ENCODE data around the gene RFX4.
"Not testable (repeated sequence)": the region's sequence is repeated elsewhere in the genome, so short reads cannot be mapped to it uniquely, and the experiment has no call there.

RFX4 gene

GRCh38 chr12:106601496-106601895 is 18.7 kb downstream of the RFX4 start:
- H3K4me3 ChIP-seq (ENCODE audit: low read length), result no peak overlapping the region
- TF ChIP-seq EZH2phosphoT487 (IDR thresholded peaks at IDR 0.05; ENCODE audit: low read length), result no peak
- TF ChIP-seq EZH2 (optimal IDR thresholded peaks at IDR 0.05; ENCODE audit: low read depth, low read length), result no peak
- TF ChIP-seq CTCF (IDR thresholded peaks at IDR 0.05; ENCODE audit: low read length), result no peak
- H3K27me3 ChIP-seq (replicated peaks; ENCODE audit: insufficient read depth, low read length), result no peaks in the 10 kb centered on the region
- H3K27ac ChIP-seq (ENCODE audit: low read length), result no peak overlapping the region
- H2AFZ ChIP-seq (ENCODE audit: low read length), result no peak overlapping the region
- H3K9me3 ChIP-seq (replicated peaks; ENCODE audit: insufficient read depth, low read length), result no peaks in the 10 kb centered on the region
- H3F3A ChIP-seq (ENCODE audit: insufficient read depth, low read length), result no peaks in the 10 kb centered on the region
- H3K9me2 ChIP-seq (replicated peaks; ENCODE audit: insufficient read depth, low read length), result no peaks in the 10 kb centered on the region
- H3K4me2 ChIP-seq (ENCODE audit: low read depth, low read length), result no peak overlapping the region
- H3K9ac ChIP-seq (ENCODE audit: low read length), result no peak overlapping the region
- no peaks in the 10 kb centered on the region for H4K20me1 ChIP-seq (ENCODE audit: insufficient read depth, low read length)
- no peak for DNase-seq
- no peaks in the 10 kb centered on the region for H3K36me3 ChIP-seq (replicated peaks; ENCODE audit: insufficient read depth, low read length)
- H3K79me2 ChIP-seq (ENCODE audit: low read length), result no peaks in the 10 kb centered on the region
- no peaks in the 10 kb centered on the region for H3K4me1 ChIP-seq (ENCODE audit: low read length)

GRCh38 chr12:106602076-106602475 is 19.3 kb downstream of the RFX4 start:
- H4K20me1 ChIP-seq (ENCODE audit: insufficient read depth, low read length), result no peaks in the 10 kb centered on the region
- no peaks in the 10 kb centered on the region for H3K27me3 ChIP-seq (replicated peaks; ENCODE audit: insufficient read depth, low read length)
- H3F3A ChIP-seq (ENCODE audit: insufficient read depth, low read length), result no peaks in the 10 kb centered on the region
- no peak overlapping the region for H3K27ac ChIP-seq (ENCODE audit: low read length)
- H3K9ac ChIP-seq (ENCODE audit: low read length), result no peak overlapping the region
- H3K4me3 ChIP-seq (ENCODE audit: low read length), result no peak overlapping the region
- no peaks in the 10 kb centered on the region for H3K36me3 ChIP-seq (replicated peaks; ENCODE audit: insufficient read depth, low read length)
- DNase-seq, result no peak
- no peaks in the 10 kb centered on the region for H3K9me2 ChIP-seq (replicated peaks; ENCODE audit: insufficient read depth, low read length)
- H3K4me1 ChIP-seq (ENCODE audit: low read length), result no peaks in the 10 kb centered on the region
- H3K79me2 ChIP-seq (ENCODE audit: low read length), result no peaks in the 10 kb centered on the region
- no peak overlapping the region for H2AFZ ChIP-seq (ENCODE audit: low read length)
- H3K9me3 ChIP-seq (replicated peaks; ENCODE audit: insufficient read depth, low read length), result no peaks in the 10 kb centered on the region
- no peak overlapping the region for H3K4me2 ChIP-seq (ENCODE audit: low read depth, low read length)
- TF ChIP-seq CTCF (IDR thresholded peaks at IDR 0.05; ENCODE audit: low read length) (no peak), EZH2phosphoT487 (IDR thresholded peaks at IDR 0.05; ENCODE audit: low read length) (no peak), EZH2 (optimal IDR thresholded peaks at IDR 0.05; ENCODE audit: low read depth, low read length) (no peak)

GRCh38 chr12:106605254-106605653 is 22.4 kb downstream of the RFX4 start:
- Histone ChIP-seq H2AFZ (ENCODE audit: low read length) (no peak overlapping the region), H3F3A (ENCODE audit: insufficient read depth, low read length) (no peaks in the 10 kb centered on the region), H3K9me2 (replicated peaks; ENCODE audit: insufficient read depth, low read length) (no peaks in the 10 kb centered on the region), H3K9me3 (replicated peaks; ENCODE audit: insufficient read depth, low read length) (no peaks in the 10 kb centered on the region), H3K27me3 (replicated peaks; ENCODE audit: insufficient read depth, low read length) (no peaks in the 10 kb centered on the region), H3K4me3 (ENCODE audit: low read length) (no peak overlapping the region), H4K20me1 (ENCODE audit: insufficient read depth, low read length) (no peaks in the 10 kb centered on the region), H3K79me2 (ENCODE audit: low read length) (no peaks in the 10 kb centered on the region), H3K36me3 (replicated peaks; ENCODE audit: insufficient read depth, low read length) (no peaks in the 10 kb centered on the region), H3K4me1 (ENCODE audit: low read length) (no peaks in the 10 kb centered on the region), H3K9ac (ENCODE audit: low read length) (no peak overlapping the region), H3K4me2 (ENCODE audit: low read depth, low read length) (no peak overlapping the region), H3K27ac (ENCODE audit: low read length) (no peak overlapping the region)
- no peak for DNase-seq
- TF ChIP-seq EZH2phosphoT487 (IDR thresholded peaks at IDR 0.05; ENCODE audit: low read length) (no peak), EZH2 (optimal IDR thresholded peaks at IDR 0.05; ENCODE audit: low read depth, low read length) (no peak), CTCF (IDR thresholded peaks at IDR 0.05; ENCODE audit: low read length) (no peak)

GRCh38 chr12:106620588-106620987 is 37.8 kb downstream of the RFX4 start:
- not testable (repeated sequence) for H3K9ac ChIP-seq (ENCODE audit: low read length); H3K79me2 ChIP-seq (ENCODE audit: low read length); H3K27ac ChIP-seq (ENCODE audit: low read length); H3K36me3 ChIP-seq (replicated peaks; ENCODE audit: insufficient read depth, low read length); H4K20me1 ChIP-seq (ENCODE audit: insufficient read depth, low read length); H3F3A ChIP-seq (ENCODE audit: insufficient read depth, low read length); H2AFZ ChIP-seq (ENCODE audit: low read length); H3K4me3 ChIP-seq (ENCODE audit: low read length); H3K27me3 ChIP-seq (replicated peaks; ENCODE audit: insufficient read depth, low read length); H3K9me3 ChIP-seq (replicated peaks; ENCODE audit: insufficient read depth, low read length); DNase-seq; H3K9me2 ChIP-seq (replicated peaks; ENCODE audit: insufficient read depth, low read length); H3K4me2 ChIP-seq (ENCODE audit: low read depth, low read length); H3K4me1 ChIP-seq (ENCODE audit: low read length)

Data from MM.1S (cell line).